Breast epithelium (tissue), 3 donors: ENCODE data around the gene TARBP1.

ENCODE experiments used
- POLR2A ChIP-seq: fragments of 450-650 bp; IDR thresholded peaks from one replicate; pipeline ENCODE4 v1.6.1; 2016; ENCODE audit warnings: antibody characterized with exemption, mild to moderate bottlenecking, moderate library complexity
- POLR2AphosphoS5 ChIP-seq, 3 donors: sonication (generic); formaldehyde crosslinking; IDR thresholded peaks; one replicate each; pipeline ENCODE4 v1.6.1; 2017; ENCODE audit warnings: antibody characterized with exemption in 3 of 3
- TF ChIP-seq, protein P1 (sequence below), 3 donors: fragments of 450-650 bp; IDR thresholded peaks; one replicate each; pipeline ENCODE4 v1.5.1; 2016 to 2017; ENCODE audit warnings: antibody characterized with exemption in 3 of 3, mild to moderate bottlenecking in 3 of 3, moderate library complexity in 3 of 3

DNA sequence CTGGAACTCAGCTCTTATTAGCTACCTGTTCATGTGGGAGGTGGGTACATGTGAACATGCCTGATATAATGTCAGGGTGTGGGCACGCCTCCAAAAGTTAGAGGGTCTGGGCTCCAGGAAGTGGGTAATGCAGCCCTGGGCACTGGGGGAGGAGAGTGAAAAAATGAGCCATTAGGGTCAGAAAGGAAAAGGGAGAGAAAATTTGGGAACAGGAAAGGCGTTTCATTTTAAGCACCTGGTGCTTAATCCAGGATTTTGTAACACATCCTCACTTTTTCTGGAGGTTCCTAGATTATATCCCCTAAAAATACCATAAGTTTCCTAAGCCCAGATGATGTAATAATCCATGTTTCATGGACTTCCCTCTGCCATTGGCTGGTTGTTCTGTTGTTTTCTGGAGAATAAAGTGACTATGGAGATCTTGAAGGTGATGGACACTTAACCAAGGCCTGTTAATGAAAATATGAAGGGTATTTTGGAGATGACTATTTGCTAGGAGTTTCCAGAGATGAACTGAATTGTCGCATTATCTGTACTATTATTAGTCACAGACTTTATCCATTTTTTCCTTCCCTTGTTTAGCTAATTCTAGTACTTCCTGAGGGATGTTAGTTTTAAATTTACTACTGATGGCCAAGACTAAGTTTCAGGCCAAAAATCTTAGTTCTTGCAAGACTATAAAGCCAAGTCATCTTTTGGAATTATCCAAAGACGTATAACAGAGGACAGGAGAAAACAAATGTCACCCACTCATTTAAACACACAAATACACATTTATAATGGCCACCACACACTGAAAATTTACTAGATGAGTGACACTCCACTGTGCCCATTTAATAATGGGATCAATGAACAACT is 24.4 kb upstream of the TARBP1 start:
- TF ChIP-seq, protein P1, sequence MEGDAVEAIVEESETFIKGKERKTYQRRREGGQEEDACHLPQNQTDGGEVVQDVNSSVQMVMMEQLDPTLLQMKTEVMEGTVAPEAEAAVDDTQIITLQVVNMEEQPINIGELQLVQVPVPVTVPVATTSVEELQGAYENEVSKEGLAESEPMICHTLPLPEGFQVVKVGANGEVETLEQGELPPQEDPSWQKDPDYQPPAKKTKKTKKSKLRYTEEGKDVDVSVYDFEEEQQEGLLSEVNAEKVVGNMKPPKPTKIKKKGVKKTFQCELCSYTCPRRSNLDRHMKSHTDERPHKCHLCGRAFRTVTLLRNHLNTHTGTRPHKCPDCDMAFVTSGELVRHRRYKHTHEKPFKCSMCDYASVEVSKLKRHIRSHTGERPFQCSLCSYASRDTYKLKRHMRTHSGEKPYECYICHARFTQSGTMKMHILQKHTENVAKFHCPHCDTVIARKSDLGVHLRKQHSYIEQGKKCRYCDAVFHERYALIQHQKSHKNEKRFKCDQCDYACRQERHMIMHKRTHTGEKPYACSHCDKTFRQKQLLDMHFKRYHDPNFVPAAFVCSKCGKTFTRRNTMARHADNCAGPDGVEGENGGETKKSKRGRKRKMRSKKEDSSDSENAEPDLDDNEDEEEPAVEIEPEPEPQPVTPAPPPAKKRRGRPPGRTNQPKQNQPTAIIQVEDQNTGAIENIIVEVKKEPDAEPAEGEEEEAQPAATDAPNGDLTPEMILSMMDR (IDR thresholded peaks at IDR 0.05), result no peak
- TF ChIP-seq POLR2A, result no peak
- no peak for TF ChIP-seq POLR2AphosphoS5 (IDR thresholded peaks at IDR 0.05)
